ENCODE data around the gene PIK3R2.

PIK3R2 gene

GRCh38 chr19:18119013-18119716 is 33.8 kb upstream of the PIK3R2 start:
- Mint-ChIP-seq H3K9me3 (ENCODE audit: low read depth) (no peaks in the 10 kb centered on the region), H3K27me3 (no peaks in the 10 kb centered on the region), H3K27ac (peak overlapping the region; percentile 96), H3K4me1 (ENCODE audit: low read depth) (peaks cover 32% of the 10 kb centered on the region), H3K4me3 (peak overlapping the region; percentile 91), H3K36me3 (no peaks in the 10 kb centered on the region)

GRCh38 chr19:18119717-18120105 is 33.3 kb upstream of the PIK3R2 start:
- Mint-ChIP-seq H3K9me3 (ENCODE audit: low read depth) (no peaks in the 10 kb centered on the region), H3K36me3 (no peaks in the 10 kb centered on the region), H3K27ac (peak overlapping the region; percentile 96), H3K27me3 (no peaks in the 10 kb centered on the region), H3K4me3 (peak overlapping the region; percentile 91), H3K4me1 (ENCODE audit: low read depth) (peaks cover 32% of the 10 kb centered on the region)

GRCh38 chr19:18120127-18120526 is 32.8 kb upstream of the PIK3R2 start:
- peaks cover 32% of the 10 kb centered on the region for H3K4me1 Mint-ChIP-seq (ENCODE audit: low read depth)
- H3K27ac Mint-ChIP-seq, result peak overlapping the region; percentile 96
- H3K36me3 Mint-ChIP-seq, result no peaks in the 10 kb centered on the region
- H3K9me3 Mint-ChIP-seq (ENCODE audit: low read depth), result no peaks in the 10 kb centered on the region
- H3K27me3 Mint-ChIP-seq, result no peaks in the 10 kb centered on the region
- H3K4me3 Mint-ChIP-seq, result peak overlapping the region; percentile 91

GRCh38 chr19:18121166-18121565 is 31.8 kb upstream of the PIK3R2 start:
- Mint-ChIP-seq H3K27ac (peak overlapping the region; percentile 61), H3K4me1 (ENCODE audit: low read depth) (peaks cover 30% of the 10 kb centered on the region), H3K36me3 (no peaks in the 10 kb centered on the region)

GRCh38 chr19:18122424-18122823 is 30.5 kb upstream of the PIK3R2 start:
- Mint-ChIP-seq H3K27me3 (no peaks in the 10 kb centered on the region), H3K36me3 (no peaks in the 10 kb centered on the region), H3K27ac (peak overlapping the region; percentile 61), H3K9me3 (ENCODE audit: low read depth) (no peaks in the 10 kb centered on the region), H3K4me3 (no peak overlapping the region), H3K4me1 (ENCODE audit: low read depth) (peaks cover 24% of the 10 kb centered on the region)

More at GRCh38 chr19:18121166-18121565, 31.8 kb upstream of the PIK3R2 start:
- H3K4me3 Mint-ChIP-seq, result no peak overlapping the region
- H3K27me3 Mint-ChIP-seq, result no peaks in the 10 kb centered on the region
- H3K9me3 Mint-ChIP-seq (ENCODE audit: low read depth), result no peaks in the 10 kb centered on the region

- Mint-ChIP-seq H3K4me3 (no peak overlapping the region), H3K4me1 (ENCODE audit: low read depth) (peaks cover 22% of the 10 kb centered on the region), H3K9me3 (ENCODE audit: low read depth) (no peaks in the 10 kb centered on the region), H3K36me3 (no peaks in the 10 kb centered on the region), H3K27me3 (no peaks in the 10 kb centered on the region), H3K27ac (peak overlapping the region; percentile 61)
Observed at GRCh38 chr19:18122860-18123795, 29.8 kb upstream of the PIK3R2 start.

- no peaks in the 10 kb centered on the region for H3K36me3 Mint-ChIP-seq
- no peaks in the 10 kb centered on the region for H3K9me3 Mint-ChIP-seq (ENCODE audit: low read depth)
- no peaks in the 10 kb centered on the region for H3K27me3 Mint-ChIP-seq
- no peak overlapping the region for H3K27ac Mint-ChIP-seq
- H3K4me1 Mint-ChIP-seq (ENCODE audit: low read depth), result peaks cover 17% of the 10 kb centered on the region
- H3K4me3 Mint-ChIP-seq, result no peak overlapping the region
Observed at GRCh38 chr19:18123819-18124218, 29.1 kb upstream of the PIK3R2 start.

GRCh38 chr19:18126097-18126496 is 26.9 kb upstream of the PIK3R2 start:
- Mint-ChIP-seq H3K4me1 (ENCODE audit: low read depth) (peaks cover 2% of the 10 kb centered on the region), H3K27me3 (no peaks in the 10 kb centered on the region), H3K36me3 (no peaks in the 10 kb centered on the region), H3K4me3 (no peak overlapping the region), H3K9me3 (ENCODE audit: low read depth) (no peaks in the 10 kb centered on the region), H3K27ac (no peak overlapping the region)

- Mint-ChIP-seq H3K27me3 (no peaks in the 10 kb centered on the region), H3K4me1 (ENCODE audit: low read depth) (peaks cover 2% of the 10 kb centered on the region), H3K27ac (no peak overlapping the region), H3K36me3 (no peaks in the 10 kb centered on the region), H3K9me3 (ENCODE audit: low read depth) (no peaks in the 10 kb centered on the region), H3K4me3 (no peak overlapping the region)
Observed at GRCh38 chr19:18128044-18128443, 24.9 kb upstream of the PIK3R2 start.

GRCh38 chr19:18128805-18129204 is 24.2 kb upstream of the PIK3R2 start:
- Mint-ChIP-seq H3K36me3 (no peaks in the 10 kb centered on the region), H3K27ac (no peak overlapping the region), H3K9me3 (ENCODE audit: low read depth) (no peaks in the 10 kb centered on the region), H3K4me3 (no peak overlapping the region), H3K4me1 (ENCODE audit: low read depth) (peaks cover 2% of the 10 kb centered on the region), H3K27me3 (no peaks in the 10 kb centered on the region)

- H3K4me3 Mint-ChIP-seq, result no peak overlapping the region
- no peak overlapping the region for H3K27ac Mint-ChIP-seq
Observed at GRCh38 chr19:18130523-18131242, 22.3 kb upstream of the PIK3R2 start.

GRCh38 chr19:18131841-18132596 is 20.9 kb upstream of the PIK3R2 start:
- no peaks in the 10 kb centered on the region for H3K27me3 Mint-ChIP-seq
- peaks cover 2% of the 10 kb centered on the region for H3K4me1 Mint-ChIP-seq (ENCODE audit: low read depth)
- H3K4me3 Mint-ChIP-seq, result no peak overlapping the region
- H3K27ac Mint-ChIP-seq, result no peak overlapping the region
- H3K36me3 Mint-ChIP-seq, result no peaks in the 10 kb centered on the region
- no peaks in the 10 kb centered on the region for H3K9me3 Mint-ChIP-seq (ENCODE audit: low read depth)

More at GRCh38 chr19:18130523-18131242, 22.3 kb upstream of the PIK3R2 start:
- peaks cover 2% of the 10 kb centered on the region for H3K4me1 Mint-ChIP-seq (ENCODE audit: low read depth)
- H3K27me3 Mint-ChIP-seq, result no peaks in the 10 kb centered on the region
- no peaks in the 10 kb centered on the region for H3K9me3 Mint-ChIP-seq (ENCODE audit: low read depth)
- H3K36me3 Mint-ChIP-seq, result no peaks in the 10 kb centered on the region

GRCh38 chr19:18135712-18136584 is 17.0 kb upstream of the PIK3R2 start:
- H3K27me3 Mint-ChIP-seq, result no peaks in the 10 kb centered on the region
- H3K4me3 Mint-ChIP-seq, result no peak overlapping the region
- H3K9me3 Mint-ChIP-seq (ENCODE audit: low read depth), result no peaks in the 10 kb centered on the region
- H3K27ac Mint-ChIP-seq, result no peak overlapping the region
- peaks cover 3% of the 10 kb centered on the region for H3K36me3 Mint-ChIP-seq
- H3K4me1 Mint-ChIP-seq (ENCODE audit: low read depth), result no peaks in the 10 kb centered on the region
